NAMALWA (cell line): ENCODE results near the gene ZNRF2.
"Not testable (repeated sequence)": the region's sequence is repeated elsewhere in the genome, so short reads cannot be mapped to it uniquely, and the experiment has no call there.

Source experiments
- DNase-seq: peaks from one replicate; pipeline ENCODE4 v3.0.0-alpha.2; 2015; ENCODE audit warnings: low spot score

Gene ZNRF2

GRCh38 chr7:30263090-30263710 lies 21.2 kb upstream of the ZNRF2 start:
- no peak for DNase-seq

- DNase-seq: no peak
Measured at GRCh38 chr7:30264052-30264451, 20.3 kb upstream of the ZNRF2 start.

GRCh38 chr7:30265189-30265588 lies 19.2 kb upstream of the ZNRF2 start:
- DNase-seq: not testable (repeated sequence)

GRCh38 chr7:30266686-30267085 lies 17.7 kb upstream of the ZNRF2 start:
- DNase-seq: no peak

- no peak for DNase-seq
Measured at GRCh38 chr7:30268586-30268985, 15.8 kb upstream of the ZNRF2 start.

- DNase-seq: no peak
Measured at GRCh38 chr7:30269490-30269889, 14.9 kb upstream of the ZNRF2 start.

GRCh38 chr7:30270921-30271320 lies 13.5 kb upstream of the ZNRF2 start:
- no peak for DNase-seq

- no peak for DNase-seq
Measured at GRCh38 chr7:30272126-30272525, 12.3 kb upstream of the ZNRF2 start.

- no peak for DNase-seq
Measured at GRCh38 chr7:30273552-30273951, 10.8 kb upstream of the ZNRF2 start.

- peak; percentile 45 for DNase-seq
Measured at GRCh38 chr7:30274641-30275040, 9.8 kb upstream of the ZNRF2 start.

- peak; percentile 93 for DNase-seq
Measured at GRCh38 chr7:30276203-30276900, 8.0 kb upstream of the ZNRF2 start.

- no peak for DNase-seq
Measured at GRCh38 chr7:30278376-30278775, 6.0 kb upstream of the ZNRF2 start.

- DNase-seq: no peak
Measured at GRCh38 chr7:30278849-30279652, 5.3 kb upstream of the ZNRF2 start.

GRCh38 chr7:30279653-30279904 lies 4.8 kb upstream of the ZNRF2 start:
- DNase-seq: no peak

- no peak for DNase-seq
Measured at GRCh38 chr7:30280631-30281030, 3.8 kb upstream of the ZNRF2 start.

GRCh38 chr7:30281263-30281662 lies 3.1 kb upstream of the ZNRF2 start:
- DNase-seq: no peak

GRCh38 chr7:30281791-30282190 lies 2.6 kb upstream of the ZNRF2 start:
- no peak for DNase-seq

- DNase-seq: no peak
Measured at GRCh38 chr7:30282735-30283134, 1.7 kb upstream of the ZNRF2 start.

GRCh38 chr7:30285067-30285535 lies 704 bp downstream of the ZNRF2 start:
- peak; percentile 59 for DNase-seq

- peak; percentile 90 for DNase-seq
Measured at GRCh38 chr7:30285536-30286284, 1.3 kb downstream of the ZNRF2 start.

- no peak for DNase-seq
Measured at GRCh38 chr7:30286749-30287148, 2.4 kb downstream of the ZNRF2 start.

GRCh38 chr7:30287625-30288024 lies 3.2 kb downstream of the ZNRF2 start:
- not testable (repeated sequence) for DNase-seq

GRCh38 chr7:30289634-30290033 lies 5.2 kb downstream of the ZNRF2 start:
- not testable (repeated sequence) for DNase-seq
